IMR-90 (cell line): Measurements from ENCODE around the gene SMKR1. TPM values are rescaled to one million over a fixed set of nuclear protein-coding genes. Genes with fewer than 3 reads are reported as not detected.

Source experiments
- ATAC-seq: fragments of 200-7000 bp; cut with Tn5 transposase; 2 replicates; pipeline ENCODE4 v1.9.1; 2020; ENCODE audit warnings: low read depth, mild to moderate bottlenecking, moderate library complexity
- BruUV-seq: library from RNA; stranded (reverse); fragments of 400-500 nt; replicated peaks from 2 replicates; lab custom pipeline; 2021; lab: Mats Ljungman, UMichigan
- CTCF ChIA-PET: fragments of 300-600 bp; formaldehyde crosslinking; extraction: SDS; loops from one replicate; lab custom pipeline; 2021; ENCODE audit warnings: antibody characterized with exemption; lab: Yijun Ruan, JAX
- POLR2A ChIA-PET: fragments of 300-600 bp; sonication (Branson Sonifier 250); formaldehyde crosslinking; loops from one replicate; lab custom pipeline; 2022; ENCODE audit warnings: antibody characterized with exemption; ENCODE audit not compliant: unreplicated experiment; lab: Charles Lee
- DNase-seq: peaks from one replicate; pipeline ENCODE4 v3.0.0; 2013
- H2AFZ ChIP-seq: replicated peaks from 2 replicates; pipeline ENCODE3; 2013; ENCODE audit warnings: low read length, mild to moderate bottlenecking; ENCODE audit not compliant: poor library complexity
- H2AK5ac ChIP-seq: 2 replicates; pipeline ENCODE4 v1.6.1; 2013; ENCODE audit warnings: low read depth, low read length, inconsistent platforms
- H2AK9ac ChIP-seq: replicated peaks from 2 replicates; pipeline ENCODE3; 2013; ENCODE audit warnings: mild to moderate bottlenecking, low read depth, low read length, moderate library complexity; ENCODE audit not compliant: poor library complexity
- H2BK120ac ChIP-seq: 2 replicates; pipeline ENCODE4 v1.6.1; 2013; ENCODE audit warnings: low read depth, low read length, inconsistent platforms
- H2BK15ac ChIP-seq: 3 replicates; pipeline ENCODE4 v1.6.1; 2013; ENCODE audit warnings: low read depth, low read length, inconsistent platforms
- H2BK20ac ChIP-seq: 2 replicates; pipeline ENCODE4 v1.6.1; 2013; ENCODE audit warnings: low read depth, mild to moderate bottlenecking, inconsistent platforms, low read length, moderate library complexity
- H2BK5ac ChIP-seq: 2 replicates; pipeline ENCODE4 v1.6.1; 2013; ENCODE audit warnings: mild to moderate bottlenecking, low read depth, low read length, inconsistent platforms; ENCODE audit not compliant: poor library complexity, severe bottlenecking
- H3K14ac ChIP-seq: replicated peaks from 2 replicates; pipeline ENCODE4 v1.6.1; 2013; ENCODE audit warnings: low read depth, low read length, inconsistent platforms
- H3K18ac ChIP-seq: 2 replicates; pipeline ENCODE4 v1.6.1; 2013; ENCODE audit warnings: low read depth, low read length, control low read depth
- H3K23ac ChIP-seq: 2 replicates; pipeline ENCODE4 v1.6.1; 2013; ENCODE audit warnings: low read depth, low read length, inconsistent platforms
- H3K27ac ChIP-seq: 2 replicates; pipeline ENCODE4 v1.5.1; 2013; ENCODE audit warnings: mild to moderate bottlenecking, control low read depth, low read length; ENCODE audit not compliant: insufficient read depth
- H3K27me3 ChIP-seq: 2 replicates; pipeline ENCODE4 v1.6.1; 2013; ENCODE audit warnings: low read length; ENCODE audit not compliant: control insufficient read depth, insufficient read depth
- H3K36me3 ChIP-seq: 2 replicates; pipeline ENCODE4 v1.6.1; 2013; ENCODE audit warnings: low read length, mixed read lengths; ENCODE audit not compliant: control insufficient read depth, insufficient read depth
- H3K4ac ChIP-seq: 2 replicates; pipeline ENCODE4 v1.6.1; 2013; ENCODE audit warnings: low read depth, low read length, inconsistent platforms
- H3K4me1 ChIP-seq: 2 replicates; pipeline ENCODE4 v1.6.1; 2013; ENCODE audit warnings: low read length, mixed read lengths; ENCODE audit not compliant: control insufficient read depth, insufficient read depth
- H3K4me2 ChIP-seq: 2 replicates; pipeline ENCODE4 v1.6.1; 2013; ENCODE audit warnings: low read depth, mild to moderate bottlenecking, control low read depth, low read length, moderate library complexity
- H3K4me3 ChIP-seq: 2 replicates; pipeline ENCODE4 v1.5.1; 2013; ENCODE audit warnings: low read depth, mild to moderate bottlenecking, control low read depth, low read length, moderate library complexity; ENCODE audit not compliant: insufficient read depth
- H3K56ac ChIP-seq: 2 replicates; pipeline ENCODE4 v1.6.1; 2013; ENCODE audit warnings: low read length, inconsistent platforms; ENCODE audit not compliant: insufficient read depth; ENCODE audit errors: extremely low read depth
- H3K79me1 ChIP-seq, 2 experiments: 2 replicates each; pipeline ENCODE4 v1.6.1; 2013; ENCODE audit warnings: low read length in 2 of 2, inconsistent platforms in 1 of 2, low read depth in 1 of 2
- H3K9ac ChIP-seq: 2 replicates; pipeline ENCODE4 v1.6.1; 2013; ENCODE audit warnings: low read depth, low read length, control low read depth
- H3K9me1 ChIP-seq: 2 replicates; pipeline ENCODE4 v1.6.1; 2013; ENCODE audit warnings: low read length, inconsistent platforms; ENCODE audit not compliant: insufficient read depth
- H3K9me3 ChIP-seq: 2 replicates; pipeline ENCODE4 v1.6.1; 2013; ENCODE audit warnings: low read length; ENCODE audit not compliant: control insufficient read depth, insufficient read depth
- H4K20me1 ChIP-seq: 2 replicates; pipeline ENCODE4 v1.6.1; 2013; ENCODE audit warnings: low read length, inconsistent platforms; ENCODE audit not compliant: insufficient read depth
- H4K5ac ChIP-seq: 2 replicates; pipeline ENCODE4 v1.6.1; 2013; ENCODE audit warnings: mild to moderate bottlenecking, low read depth, low read length, control low read depth
- H4K8ac ChIP-seq, 2 experiments: 2 replicates each; pipeline ENCODE4 v1.6.1; 2013; ENCODE audit warnings: low read depth in 2 of 2, low read length in 2 of 2, control low read depth in 1 of 2, inconsistent platforms in 1 of 2
- H4K91ac ChIP-seq: 2 replicates; pipeline ENCODE4 v1.6.1; 2013; ENCODE audit warnings: low read depth, low read length, inconsistent platforms; ENCODE audit not compliant: insufficient read depth
- BHLHE40 ChIP-seq: fragments of 150-350 bp; IDR thresholded peaks from 2 replicates; pipeline ENCODE4 v1.6.1; 2016; ENCODE audit warnings: mild to moderate bottlenecking, low read depth, low read length
- CEBPB ChIP-seq: IDR thresholded peaks from 2 replicates; pipeline ENCODE4 v1.6.1; 2012; ENCODE audit warnings: low read depth, low read length, improper control_type of control experiment
- CHD1 ChIP-seq: IDR thresholded peaks from 2 replicates; pipeline ENCODE4 v1.6.1; 2012; ENCODE audit warnings: low read depth, low read length, improper control_type of control experiment
- CTCF ChIP-seq: conservative IDR thresholded peaks from 2 replicates; pipeline ENCODE4 v1.5.1; 2012; ENCODE audit warnings: mild to moderate bottlenecking, low read depth, low read length, improper control_type of control experiment
- ELK1 ChIP-seq: fragments of 150-350 bp; IDR thresholded peaks from 2 replicates; pipeline ENCODE4 v1.6.1; 2016; ENCODE audit warnings: low read depth, mild to moderate bottlenecking, low read length, moderate library complexity, borderline replicate concordance
- FOS ChIP-seq: fragments of 150-350 bp; IDR thresholded peaks from 2 replicates; pipeline ENCODE4 v1.6.1; 2016; ENCODE audit warnings: low read depth, low read length
- MAFK ChIP-seq: IDR thresholded peaks from 2 replicates; pipeline ENCODE4 v1.6.1; 2012; ENCODE audit warnings: low read depth, low read length, improper control_type of control experiment
- MAZ ChIP-seq: IDR thresholded peaks from 2 replicates; pipeline ENCODE4 v1.6.1; 2012; ENCODE audit warnings: low read depth, mild to moderate bottlenecking, low read length, improper control_type of control experiment, moderate library complexity, borderline replicate concordance
- MXI1 ChIP-seq: IDR thresholded peaks from 2 replicates; pipeline ENCODE4 v1.6.1; 2012; ENCODE audit warnings: low read depth, mild to moderate bottlenecking, low read length, moderate library complexity, borderline replicate concordance
- NFE2L2 ChIP-seq: fragments of 150-350 bp; IDR thresholded peaks from 2 replicates; pipeline ENCODE4 v1.6.1; 2016; ENCODE audit warnings: low read depth, mild to moderate bottlenecking, low read length
- POLR2A ChIP-seq: IDR thresholded peaks from 2 replicates; pipeline ENCODE4 v1.6.1; 2012; ENCODE audit warnings: mild to moderate bottlenecking, low read depth, low read length
- RAD21 ChIP-seq: IDR thresholded peaks from 2 replicates; pipeline ENCODE4 v1.6.1; 2012; ENCODE audit warnings: low read length, improper control_type of control experiment
- RCOR1 ChIP-seq: IDR thresholded peaks from 2 replicates; pipeline ENCODE4 v1.6.1; 2012; ENCODE audit warnings: mild to moderate bottlenecking, low read length, improper control_type of control experiment; ENCODE audit not compliant: insufficient replicate concordance
- RFX5 ChIP-seq: IDR thresholded peaks from 2 replicates; pipeline ENCODE4 v1.8.0; 2012; ENCODE audit warnings: low read depth, mild to moderate bottlenecking, low read length, moderate library complexity
- SMC3 ChIP-seq: fragments of 150-350 bp; IDR thresholded peaks from 2 replicates; pipeline ENCODE4 v1.6.1; 2016; ENCODE audit warnings: low read depth, mild to moderate bottlenecking, antibody characterized with exemption, low read length, moderate library complexity
- USF2 ChIP-seq: fragments of 150-350 bp; IDR thresholded peaks from 2 replicates; pipeline ENCODE4 v1.6.1; 2017; ENCODE audit warnings: mild to moderate bottlenecking, antibody characterized with exemption, low read length, low read depth
- WGBS, 2 experiments: methylation state at CpG; one replicate each; pipeline versions ENCODE4 v1.1.5 to v1.1.7; 2013; ENCODE audit warnings: missing lambda C conversion rate in 2 of 2; ENCODE audit not compliant: insufficient read length in 1 of 2; ENCODE audit errors: extremely low coverage in 2 of 2; 5-methylcytosine and 5-hydroxymethylcytosine counted together
- dilution Hi-C: fragments of 300-500 bp; cut with HindIII; formaldehyde crosslinking; loops from one replicate; pipeline ENCODE4 v1.14.3; 2018; ENCODE audit warnings: low sequenced_read_pairs; ENCODE audit not compliant: unreplicated experiment
- in situ Hi-C: fragments of 300-500 bp; cut with MboI; formaldehyde crosslinking; loops from 3 replicates; pipeline ENCODE4 v1.14.3; 2019; ENCODE audit warnings: low sequenced_read_pairs, inconsistent platforms, mixed read lengths
- intact Hi-C: fragments of 100-400 bp; cut with micrococcal nuclease; formaldehyde crosslinking; loops from 2 replicates; pipeline ENCODE4 v1.10.0; 2022
- polyA plus RNA-seq, 3 experiments: library from polyadenylated mRNA; depleted of rRNA; stranded (reverse); fragments of >200 nt; gene quantifications; 2 replicates each; pipeline ENCODE4 v1.2.3, GENCODE V29; 2012; ENCODE audit warnings: low replicate concordance in 1 of 3
- total RNA-seq: library from RNA; depleted of rRNA; stranded (reverse); fragments of >200 nt; gene quantifications from 2 replicates; pipeline ENCODE4 v1.2.3, GENCODE V29; 2012

SMKR1 gene
- total and polyA plus RNA-seq, 2 of the 4 experiments (the other 2 are of a cell fraction), result 0.26 TPM; not detected in 1

- WGBS, 2 experiments, result 76% methylated on average over 6 of the region's 11 CpGs; no CpG with 5 or more reads in 1 of the 2 experiments
- no peak overlapping the region for H3K27ac ChIP-seq
- ChIA-PET POLR2A (no interaction called here), CTCF (no interaction called here)
- H4K5ac ChIP-seq, result no peak overlapping the region
- H3K9me1 ChIP-seq, result 0 out of 2 replicates have a peak, but pooled peaks cover 3% of the 10 kb centered on the region
- no peak overlapping the region for H3K9ac ChIP-seq
- H3K14ac ChIP-seq, result no peak overlapping the region
- H4K91ac ChIP-seq, result no peak overlapping the region
- no peak for TF ChIP-seq RCOR1
- TF ChIP-seq SMC3, result no peak
- no peak for TF ChIP-seq CTCF
- TF ChIP-seq POLR2A, result no peak
- TF ChIP-seq NFE2L2, result no peak
- TF ChIP-seq MAFK, result no peak
- no peak for TF ChIP-seq ELK1
- no peak for TF ChIP-seq FOS
- no peak for TF ChIP-seq MAZ
- no peak for TF ChIP-seq RAD21
- no peak for TF ChIP-seq USF2
- no peak for TF ChIP-seq CEBPB
- TF ChIP-seq BHLHE40, result no peak
- TF ChIP-seq RFX5, result no peak
- no peak for TF ChIP-seq CHD1
- TF ChIP-seq MXI1, result no peak
- H3K23ac ChIP-seq, result no peak overlapping the region
- H3K36me3 ChIP-seq, result no peaks in the 10 kb centered on the region
- H2BK120ac ChIP-seq, result no peak overlapping the region
- dilution Hi-C loops (no loop called here), intact Hi-C loops (no loop called here), in situ Hi-C loops (no loop called here)
- no peak overlapping the region for H3K4me3 ChIP-seq
- no peak overlapping the region; the same call in 2 of the 3 replicates for H2BK15ac ChIP-seq
- no peak overlapping the region for H2BK20ac ChIP-seq
- H2AFZ ChIP-seq, result no peak overlapping the region
- no peak overlapping the region for H3K4ac ChIP-seq
- no peak overlapping the region for H2AK9ac ChIP-seq
- no peak overlapping the region for H3K18ac ChIP-seq
- no peak overlapping the region; the same call in 1 of the 2 replicates for H2AK5ac ChIP-seq
- no peaks in the 10 kb centered on the region for H4K20me1 ChIP-seq
- H3K56ac ChIP-seq, result no peak overlapping the region
- H2BK5ac ChIP-seq, result no peak overlapping the region
- H3K4me1 ChIP-seq, result no peaks in the 10 kb centered on the region
- H3K27me3 ChIP-seq, result no peaks in the 10 kb centered on the region
- DNase-seq (no peak), ATAC-seq (no peak)
- H4K8ac ChIP-seq, result no peak overlapping the region
- no peaks in the 10 kb centered on the region for H3K79me1 ChIP-seq
- H3K9me3 ChIP-seq, result no peaks in the 10 kb centered on the region
- no peak overlapping the region for H3K4me2 ChIP-seq
- no TSS peak for BruUV-seq
Measured at GRCh38 chr7:129531721-129532120, 29.4 kb downstream of the SMKR1 start.
